Type B pancreatic cell (in vitro differentiated cells): Measurements from ENCODE around the gene NGFR. TPM values are rescaled to one million over a fixed set of nuclear protein-coding genes. Genes with fewer than 3 reads are reported as not detected.

Experiments
- microRNA-seq: library from miRNA; unstranded; fragments of <30 nt; microRNA quantifications from one replicate; pipeline ENCODE4, GENCODE V29; 2020
- total RNA-seq: library from RNA; stranded (reverse); gene quantifications from 2 replicates; pipeline ENCODE4 v1.2.1, GENCODE V29; 2021; ENCODE audit warnings: low replicate concordance

The NGFR gene
- total RNA-seq, 1 donor from 2014 or later, result 41.3 TPM

Small RNA genes lying within 50 kb of the gene (microRNA-seq; reads per million reads assigned to microRNA genes)
- gene MIR6165, result not detected

Other genes with a start within 250 kb of the NGFR start
- gene ZNF652, start 133.0 kb upstream of the NGFR start, total RNA-seq, result 39.6 and 42.3 TPM in 2 replicates
- 231 and 270 TPM in 2 replicates for gene PHB1, start 80.4 kb upstream of the NGFR start, total RNA-seq
- gene NXPH3, start 80.6 kb downstream of the NGFR start, total RNA-seq, result 0.45 and 0.46 TPM in 2 replicates
- gene SPOP, start 182.8 kb downstream of the NGFR start, total RNA-seq, result 50.5 and 67.7 TPM in 2 replicates
- gene SLC35B1, start 212.7 kb downstream of the NGFR start, total RNA-seq, result 65.2 and 71.7 TPM in 2 replicates